HCEC 1CT (cell line): ENCODE measurements around the gene DCLRE1A.
"Not testable (repeated sequence)": the region's sequence is repeated elsewhere in the genome, so short reads cannot be mapped to it uniquely, and the experiment has no call there.

Source experiments
- DNase-seq: peaks from one replicate; pipeline ENCODE4 v3.0.0-alpha.2; 2017

DCLRE1A gene

DNA sequence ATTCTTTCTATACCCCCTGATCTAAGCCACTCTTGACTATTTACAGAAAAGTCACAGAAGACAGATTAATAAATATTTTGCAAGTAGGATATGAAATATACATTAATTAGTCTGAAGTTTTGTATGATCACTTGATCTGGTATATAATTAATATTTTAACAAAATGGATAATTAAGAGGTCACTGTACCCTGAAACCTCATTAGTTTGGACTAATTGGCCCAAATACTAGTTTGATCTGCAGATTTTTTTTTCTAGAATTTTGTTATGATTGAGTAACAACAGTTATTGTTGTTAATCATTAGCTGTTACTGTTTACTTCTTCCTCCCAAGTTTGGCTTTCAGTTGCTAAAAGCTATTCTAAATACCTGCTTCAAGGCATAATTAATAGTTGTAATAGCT, 3.3 kb upstream of the DCLRE1A start:
- DNase-seq = no peak

DNA sequence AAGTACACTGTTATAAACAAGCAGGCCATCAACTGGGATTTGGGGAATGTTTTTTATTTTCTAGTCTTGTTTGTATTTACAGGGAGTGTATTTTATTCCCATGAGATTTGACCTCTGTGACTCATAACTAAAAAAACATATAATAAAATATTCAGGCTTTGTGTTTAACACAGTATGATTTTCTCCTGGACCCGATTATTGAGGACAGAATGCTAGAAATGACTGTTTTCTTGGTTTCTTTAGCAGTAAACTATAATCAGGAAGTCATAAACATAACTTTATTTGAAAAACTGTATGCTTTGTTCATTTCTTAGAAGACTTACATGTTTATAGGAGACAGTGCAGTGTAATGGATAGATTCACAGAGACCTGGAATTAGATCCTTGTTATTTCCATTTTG, 2.7 kb upstream of the DCLRE1A start:
- no peak for DNase-seq

DNA sequence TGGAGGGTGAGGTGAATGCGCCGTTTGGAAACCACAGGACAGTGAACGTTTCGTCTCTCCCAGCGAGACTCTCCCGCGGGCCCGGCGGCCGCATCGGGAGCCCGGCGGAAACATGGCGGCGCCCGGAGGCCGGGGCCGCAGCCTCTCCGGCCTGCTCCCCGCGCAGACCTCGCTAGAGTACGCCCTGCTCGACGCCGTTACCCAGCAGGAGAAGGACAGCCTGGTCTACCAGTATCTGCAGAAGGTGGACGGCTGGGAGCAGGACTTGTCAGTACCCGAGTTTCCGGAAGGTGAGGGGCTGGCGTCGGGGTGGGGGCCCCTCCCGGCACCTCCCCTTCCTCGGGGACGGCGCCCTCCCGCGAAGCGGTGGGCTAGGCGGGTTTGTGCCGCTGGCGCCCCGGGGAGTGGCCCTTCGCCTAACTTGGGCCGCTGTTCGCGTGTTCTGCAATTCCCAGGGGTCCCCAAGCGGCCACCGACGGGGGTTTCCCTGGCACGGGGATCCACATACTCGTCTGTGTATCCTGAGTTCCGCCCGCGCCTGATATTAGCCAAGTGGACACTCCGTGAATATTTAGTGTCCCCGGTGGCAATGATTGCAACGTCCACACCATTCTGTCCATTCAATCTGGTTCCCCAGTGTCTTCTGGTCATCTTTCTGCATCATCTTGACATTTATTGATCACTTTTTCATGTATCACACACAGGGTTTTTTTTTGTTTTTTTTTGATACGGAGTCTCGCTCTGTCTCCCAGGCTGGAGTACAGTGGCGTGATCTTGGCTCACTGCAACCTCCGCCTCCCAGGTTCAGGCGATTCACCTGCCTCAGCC, 1.1 kb upstream of the DCLRE1A start:
- DNase-seq = peak; percentile 42

DNA sequence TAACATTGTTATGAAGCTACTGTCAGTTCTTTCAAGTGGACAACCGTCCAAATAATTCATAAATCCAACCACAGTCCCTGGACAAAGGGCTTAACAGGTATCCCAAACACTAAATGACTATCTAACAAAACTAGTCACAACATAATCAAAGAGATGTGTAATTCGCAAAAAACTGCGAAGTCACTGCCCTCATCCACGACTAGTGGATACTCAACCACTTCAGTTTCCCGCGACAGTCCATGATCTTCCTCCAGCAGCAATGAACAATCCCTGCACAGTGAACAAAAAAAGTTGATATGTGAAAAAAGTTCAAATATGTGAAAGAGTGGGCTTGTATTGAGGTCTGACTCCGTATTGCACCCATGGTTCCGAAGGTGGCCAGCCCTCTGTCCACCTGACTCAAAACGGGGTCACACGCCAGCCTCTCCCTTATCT, 287 bp downstream of the DCLRE1A start:
- no peak for DNase-seq

DNA sequence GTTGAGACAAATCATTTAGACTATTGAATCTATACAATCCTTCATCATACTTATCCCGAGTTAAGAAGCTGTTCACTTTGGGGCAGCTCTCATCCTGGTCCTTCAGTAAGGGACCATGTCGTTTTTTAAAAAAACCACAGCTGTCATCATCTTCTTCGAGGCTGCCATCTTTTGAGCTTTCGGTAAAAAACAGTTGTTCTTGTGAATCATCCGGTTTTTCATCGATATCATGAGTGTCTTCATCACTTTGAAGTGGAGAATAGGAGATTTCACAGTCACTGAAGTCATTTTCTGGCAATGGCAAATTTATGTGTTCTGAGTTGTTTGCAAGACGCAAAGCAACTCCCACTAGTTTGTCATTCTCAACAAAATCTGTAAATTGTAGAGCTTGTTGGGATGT, 3.9 kb downstream of the DCLRE1A start:
- DNase-seq = no peak

DNA sequence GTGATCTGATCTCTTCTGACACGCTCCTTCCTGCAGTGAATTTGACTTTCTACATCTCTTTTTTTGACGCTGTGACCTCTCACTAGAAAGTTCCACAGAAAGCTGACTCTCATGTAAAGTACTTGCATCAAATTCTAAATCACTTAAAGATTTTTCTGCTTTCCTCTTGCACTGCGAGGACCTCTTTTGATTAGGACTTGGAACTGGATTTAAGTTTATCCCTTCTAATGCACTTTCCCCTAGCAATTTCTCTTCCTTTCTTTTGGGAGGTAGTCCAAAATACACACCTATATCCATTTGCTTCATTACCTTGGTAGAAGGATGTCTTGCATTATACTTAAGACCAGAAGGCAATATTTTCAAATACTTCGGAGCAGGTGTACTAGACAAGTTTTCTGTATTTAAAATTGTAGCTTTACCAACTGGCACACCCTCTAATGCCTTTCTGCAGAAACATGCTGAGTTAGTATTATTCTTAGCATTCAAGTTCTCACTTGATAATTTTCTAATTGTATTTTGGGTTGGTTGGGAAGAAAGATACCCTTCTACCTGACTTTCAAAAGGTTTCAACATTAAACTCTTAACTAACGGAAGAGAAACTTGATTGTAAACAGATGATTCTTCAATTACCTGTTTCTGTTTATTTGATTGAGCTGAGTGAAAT, 4.6 kb downstream of the DCLRE1A start:
- no peak for DNase-seq

DNA sequence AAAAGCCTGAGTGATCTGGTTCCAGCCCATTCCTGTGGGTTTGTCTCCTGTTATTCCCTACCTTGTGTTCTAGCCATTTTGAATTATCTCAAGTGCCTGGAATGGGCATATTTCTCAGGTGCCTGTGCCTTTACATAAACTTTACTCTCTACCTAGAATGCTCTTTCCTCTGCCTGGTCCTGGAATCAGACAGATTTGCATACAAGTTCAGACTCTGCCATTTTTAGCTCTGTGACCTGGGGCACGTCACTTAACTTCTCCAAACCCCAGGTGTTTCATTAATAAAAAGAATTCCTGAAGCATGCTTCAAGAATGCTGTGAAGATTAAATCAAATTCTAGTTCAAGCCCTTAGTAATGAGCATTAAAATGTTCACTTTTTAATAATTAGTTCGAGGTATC, 7.8 kb downstream of the DCLRE1A start:
- DNase-seq = no peak

DNA sequence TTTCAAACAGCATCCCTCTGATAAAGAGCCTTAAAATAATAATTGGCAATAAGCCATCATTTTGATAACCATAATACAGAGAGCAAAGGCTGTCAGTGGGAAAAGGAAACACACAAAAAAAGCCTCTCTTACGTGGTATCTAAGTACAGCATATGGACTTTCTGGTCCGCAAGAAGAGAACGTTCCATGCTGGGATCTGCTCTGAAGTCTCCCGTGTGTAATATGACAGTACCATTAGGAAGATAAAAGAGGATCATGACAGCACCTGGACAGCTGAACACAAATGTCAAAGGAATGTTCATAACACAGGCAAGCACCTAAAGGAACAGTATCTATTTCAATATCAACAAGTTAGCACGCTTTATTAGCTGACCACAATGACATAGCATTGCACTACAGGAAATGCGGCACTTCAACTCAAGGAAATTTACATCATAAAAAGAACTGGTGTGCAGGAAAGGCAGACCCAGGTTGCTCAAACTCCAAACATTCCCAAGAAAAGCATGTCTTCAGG, 9.9 kb downstream of the DCLRE1A start:
- no peak for DNase-seq

DNA sequence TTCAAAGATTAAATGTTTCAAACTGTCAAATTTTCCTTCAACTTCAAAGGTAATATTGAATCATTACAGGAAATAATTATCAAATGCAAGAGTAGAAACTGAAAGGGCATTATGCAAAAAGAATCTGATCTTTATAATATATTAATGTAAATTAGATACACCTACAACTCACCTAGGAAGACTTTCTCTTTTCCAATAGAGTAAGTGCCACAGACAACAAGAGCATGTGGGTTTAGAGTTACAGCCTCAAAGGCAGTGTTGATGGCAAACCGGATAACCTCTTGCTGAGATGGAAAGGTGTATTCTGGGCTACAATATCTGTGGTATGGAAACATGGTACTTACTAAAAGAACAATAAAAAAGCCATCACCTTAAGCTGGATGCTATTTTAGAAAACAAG, 11.7 kb downstream of the DCLRE1A start:
- no peak for DNase-seq

DNA sequence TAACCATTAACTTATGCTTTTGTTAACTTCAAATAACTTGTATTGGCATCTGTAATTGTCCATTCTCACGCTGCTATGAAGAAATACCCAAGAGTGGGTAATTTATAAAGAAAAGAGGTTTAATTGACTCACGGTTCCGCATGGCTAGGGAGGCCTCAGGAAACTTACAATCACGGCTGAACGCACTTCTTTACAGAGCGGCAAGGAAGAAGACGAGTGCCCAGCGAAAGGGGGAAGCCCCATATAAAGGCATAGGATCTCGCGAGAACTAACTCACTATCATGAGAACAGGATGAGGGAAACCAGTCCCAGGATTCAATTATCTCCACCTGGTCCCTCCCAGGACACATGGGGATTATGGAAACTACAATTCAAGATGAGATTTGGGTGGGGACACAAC, 25.3 kb downstream of the DCLRE1A start:
- DNase-seq = not testable (repeated sequence)

DNA sequence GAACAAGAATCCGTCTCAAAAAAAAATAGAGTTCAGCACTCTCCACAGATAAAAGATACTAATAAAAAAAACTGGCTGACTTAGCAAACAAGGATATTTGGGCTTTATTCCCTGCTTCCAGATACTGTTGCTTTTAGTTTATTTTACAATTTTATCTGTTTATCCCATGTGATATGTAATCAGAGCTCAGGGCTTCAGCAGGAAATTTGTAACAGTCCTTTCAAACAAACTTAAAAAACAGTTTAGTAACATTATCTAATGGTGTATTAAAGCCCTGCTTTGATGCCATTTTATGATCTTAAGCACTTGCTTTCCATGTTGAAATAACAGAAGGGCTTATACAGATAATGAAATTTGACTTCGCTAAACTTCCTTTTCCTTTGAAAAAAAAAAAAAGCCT, 28.1 kb downstream of the DCLRE1A start:
- DNase-seq = no peak

DNA sequence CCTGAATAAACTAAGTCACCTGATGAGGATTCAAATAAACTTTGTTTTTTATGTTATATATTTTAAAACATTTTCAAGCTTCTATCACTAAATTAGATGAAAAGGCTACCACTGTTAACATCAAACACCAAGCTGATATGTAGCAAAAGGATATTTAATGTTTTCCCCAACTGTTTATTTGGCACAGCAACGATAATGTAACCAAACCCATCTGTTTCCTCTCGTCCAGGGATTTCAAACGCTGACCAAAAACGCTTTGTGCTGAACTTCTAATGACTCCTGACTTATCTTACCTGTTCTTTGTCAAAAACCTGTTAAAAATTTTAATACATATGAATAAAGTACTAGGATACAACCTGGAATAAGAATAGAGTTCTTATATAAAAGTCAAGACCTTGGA, 30.5 kb downstream of the DCLRE1A start:
- no peak for DNase-seq

DNA sequence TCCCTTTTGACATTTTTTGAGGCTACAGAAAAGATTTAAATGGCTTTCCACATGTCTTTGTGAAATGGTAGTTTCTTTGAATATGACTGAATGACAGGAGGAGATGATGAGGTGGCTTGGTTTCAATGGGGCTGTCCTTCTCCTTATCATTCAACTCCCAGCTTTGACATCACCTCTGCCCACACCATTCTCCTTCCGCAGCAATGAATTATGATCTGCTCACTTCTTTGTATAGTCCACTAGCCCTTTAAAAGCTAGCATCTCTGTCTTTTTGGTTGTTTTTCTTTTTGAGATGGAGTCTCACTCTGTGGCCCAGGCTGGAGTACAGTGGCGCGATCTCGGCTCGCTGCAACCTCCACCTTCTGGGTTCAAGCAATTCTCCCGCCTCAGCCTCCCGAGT, 31.7 kb downstream of the DCLRE1A start:
- DNase-seq = no peak

DNA sequence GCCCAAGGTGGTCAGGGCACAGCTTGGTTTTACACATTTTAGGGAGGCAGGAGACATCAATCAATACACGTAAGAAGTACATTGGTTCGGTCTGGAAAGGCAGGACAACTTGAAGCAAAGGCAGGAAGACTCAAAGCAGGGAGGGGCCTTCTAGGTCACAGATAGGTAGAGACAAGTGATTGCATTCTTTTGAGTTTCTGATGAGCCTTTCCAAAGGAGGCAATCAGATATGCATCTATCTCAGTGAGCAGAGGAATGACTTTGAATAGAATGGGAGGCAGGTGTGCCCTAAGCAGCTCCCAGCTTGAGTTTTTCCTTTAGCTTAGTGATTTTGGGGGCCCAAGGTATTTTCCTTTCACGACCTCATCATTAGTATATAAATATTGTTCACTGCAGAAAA, 32.6 kb downstream of the DCLRE1A start:
- DNase-seq = not testable (repeated sequence)

DNA sequence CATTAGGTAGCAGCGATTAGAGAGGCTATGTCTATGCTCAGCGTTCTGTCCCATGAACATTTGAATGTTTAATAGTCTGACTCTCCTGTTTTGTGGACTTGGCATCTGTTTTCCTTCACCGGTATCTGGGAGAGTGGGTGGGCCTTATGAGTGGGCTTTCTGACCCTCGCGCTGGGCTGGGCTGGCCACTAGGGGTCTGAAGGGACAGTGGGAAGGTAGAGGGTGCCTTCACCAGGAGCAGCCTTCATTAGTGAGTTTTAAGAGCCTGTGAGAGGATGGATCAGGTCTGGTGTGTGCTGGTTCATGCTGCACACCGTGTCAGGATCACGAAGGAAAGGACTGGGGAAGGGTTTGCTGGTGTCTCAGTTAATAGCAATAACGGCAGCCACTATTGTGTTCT, 33.4 kb downstream of the DCLRE1A start:
- DNase-seq = no peak

DNA sequence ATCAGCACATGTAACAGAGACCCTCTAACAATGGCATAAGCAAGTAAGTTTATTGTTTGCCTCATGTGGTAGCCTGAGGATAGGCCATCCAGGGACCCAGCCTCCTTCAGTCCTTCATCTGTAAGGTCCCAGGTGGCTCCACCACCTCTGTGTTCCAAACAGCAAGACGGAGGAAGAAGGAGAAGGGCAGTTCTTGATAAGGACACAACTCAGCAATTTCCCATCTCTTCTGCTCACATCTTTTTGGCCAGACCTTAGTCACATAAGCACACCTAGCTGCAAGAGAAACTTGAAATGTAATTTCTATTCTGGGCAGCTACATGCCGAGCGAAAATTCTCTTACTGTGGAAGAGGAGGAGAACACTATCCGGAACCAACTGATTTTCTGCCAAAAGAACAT, 33.9 kb downstream of the DCLRE1A start:
- DNase-seq = no peak

DNA sequence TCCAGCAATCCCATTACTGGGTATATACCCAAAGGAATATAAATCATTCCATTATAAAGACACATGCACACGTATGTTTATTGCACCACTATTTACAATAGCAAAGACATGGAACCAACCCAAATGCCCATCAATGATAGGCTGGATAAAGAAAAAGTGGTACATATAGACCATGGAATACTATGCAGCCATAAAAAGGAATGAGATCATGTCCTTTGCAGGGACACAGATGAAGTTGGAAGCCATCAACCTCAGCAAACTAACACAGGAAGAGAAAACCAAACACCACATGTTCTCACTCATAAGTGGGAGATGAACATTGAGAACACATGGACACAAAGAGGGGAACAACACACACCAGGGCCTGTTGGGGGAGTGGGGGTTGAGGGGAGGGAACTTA, 39.2 kb downstream of the DCLRE1A start:
- DNase-seq = not testable (repeated sequence)

DNA sequence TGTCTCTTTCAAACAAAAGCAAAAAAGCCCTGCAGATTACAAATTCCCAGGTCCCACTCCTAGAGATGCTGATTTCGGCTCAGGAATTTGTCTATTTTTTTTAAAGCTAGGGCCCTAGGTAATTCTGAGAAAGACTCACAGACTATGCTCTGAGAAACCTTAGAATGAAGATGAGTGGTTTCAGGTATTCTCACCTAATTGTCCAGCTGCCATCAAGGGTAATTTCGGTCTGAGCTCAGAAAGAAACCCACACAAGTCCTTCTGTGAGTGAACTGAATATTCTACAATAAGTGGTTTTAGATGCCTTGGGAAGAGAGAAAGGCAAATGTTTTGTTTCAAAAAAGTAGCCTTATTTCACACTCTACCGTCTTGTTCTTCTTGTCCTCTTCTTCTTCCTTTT, 45.7 kb downstream of the DCLRE1A start:
- DNase-seq = no peak

DNA sequence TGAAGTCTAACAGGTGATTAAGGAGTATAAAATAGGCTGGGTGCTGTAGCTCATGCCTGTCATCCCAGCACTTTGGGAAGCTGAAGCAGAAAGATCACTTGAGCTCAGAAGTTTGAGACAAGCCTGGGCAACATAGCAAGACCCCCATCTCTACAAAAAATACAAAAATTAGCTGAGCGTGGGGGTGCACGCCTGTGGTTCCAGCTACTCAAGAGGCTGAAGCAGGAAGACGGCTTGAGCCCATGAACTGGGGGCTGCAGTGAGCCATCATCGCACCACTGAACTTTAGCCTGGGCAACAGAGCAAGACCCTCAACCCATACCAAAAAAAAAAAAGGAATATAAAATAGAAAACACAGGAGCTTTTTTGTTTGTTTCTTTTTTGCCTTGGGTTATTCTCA, 47.4 kb downstream of the DCLRE1A start:
- no peak for DNase-seq

DNA sequence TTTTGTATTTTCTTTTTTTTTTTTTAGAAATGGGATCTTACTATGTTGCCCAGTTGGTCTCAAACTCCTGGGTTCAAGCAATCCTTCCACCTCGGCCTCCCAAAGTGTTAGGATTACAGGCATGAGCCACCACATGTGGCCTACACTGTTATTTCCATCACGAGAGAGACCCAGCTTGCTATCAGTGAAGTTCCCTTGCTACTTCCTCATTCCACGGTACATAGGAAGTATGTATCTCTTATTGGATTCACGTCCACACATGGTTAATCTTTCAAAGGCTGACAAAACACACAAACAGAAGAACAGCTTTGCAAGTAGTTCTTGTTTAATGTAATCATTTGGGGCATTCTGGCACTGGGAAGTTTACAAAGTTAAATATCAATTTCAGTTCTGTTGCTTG, 50.9 kb downstream of the DCLRE1A start:
- no peak for DNase-seq

DNA sequence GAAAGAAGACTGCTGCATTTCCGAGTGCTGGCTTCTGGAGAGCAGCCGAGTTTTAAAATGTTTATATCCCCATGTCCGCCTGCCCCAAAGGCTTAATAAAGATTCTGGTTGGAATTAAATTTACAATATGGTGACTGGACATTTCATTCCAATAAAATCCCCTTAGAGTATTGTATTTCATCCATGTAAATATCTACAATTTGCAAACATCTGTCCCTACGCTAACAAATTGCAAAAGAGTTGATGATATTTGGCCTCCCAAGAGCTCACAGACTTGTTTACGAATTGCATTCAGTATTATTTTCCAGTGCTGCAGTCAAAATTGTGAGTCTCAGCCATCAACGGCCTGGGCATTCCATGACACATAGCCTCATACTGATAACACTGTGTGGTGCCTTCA, 52.3 kb downstream of the DCLRE1A start:
- no peak for DNase-seq

DNA sequence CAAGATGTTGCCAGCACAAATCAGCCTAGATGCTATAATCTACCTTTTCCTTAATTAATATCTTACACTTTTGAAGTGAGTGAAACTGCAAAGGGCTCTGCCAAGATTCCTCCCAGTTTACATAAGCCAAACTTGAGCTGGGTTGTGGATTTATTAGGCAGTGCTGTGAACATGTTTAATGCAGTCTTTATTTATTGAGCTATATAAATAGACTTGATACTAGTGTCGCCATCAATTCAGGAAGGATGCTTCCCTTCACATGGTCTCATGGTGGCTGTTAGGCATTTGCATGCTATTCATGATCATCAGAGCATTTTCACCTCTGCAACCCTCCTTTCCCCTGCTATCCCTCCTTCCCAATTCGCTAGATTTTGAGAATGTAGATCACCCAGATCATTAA, 62.2 kb downstream of the DCLRE1A start:
- no peak for DNase-seq

DNA sequence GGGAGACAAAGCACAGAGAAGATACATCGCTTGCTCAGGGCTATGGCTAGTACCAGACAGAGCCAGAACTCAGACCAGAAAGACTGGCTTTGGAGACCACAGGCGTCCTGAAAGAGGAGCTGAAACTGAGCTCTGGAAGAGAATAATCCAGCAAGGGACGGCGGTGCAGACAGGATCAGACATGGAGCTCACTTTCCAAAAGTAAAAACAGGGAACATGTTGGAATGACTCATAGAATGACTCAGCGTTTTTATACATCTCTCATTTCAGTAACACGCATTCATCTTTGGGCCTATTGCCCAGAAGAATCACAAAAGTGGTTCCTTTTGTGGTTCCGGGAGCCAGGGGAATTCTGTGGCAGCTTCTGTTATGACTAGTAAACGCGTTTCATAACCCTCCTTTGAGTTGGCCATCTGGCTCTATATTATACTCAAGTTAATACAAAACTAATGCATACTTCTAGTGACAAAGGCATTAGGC, 65.2 kb downstream of the DCLRE1A start:
- peak; percentile 95 for DNase-seq
